ENCODE data around the gene NR3C2. TPM values are rescaled to one million over a fixed set of nuclear protein-coding genes. Genes with fewer than 3 reads are reported as not detected.
A peak's percentile ranks its signal among the peaks of the same experiment; 100 is the strongest.

Gene NR3C2
- 10 to 100 TPM in 1 of 4 donors, 1 to 10 TPM in 3; 6.0 to 10.5 (median 9.2) TPM for polyA plus RNA-seq
- long read RNA-seq, donor 1 = 0 reads
- long read RNA-seq, donor 2 = 0 reads
- long read RNA-seq, donor 3 = 0 reads
- long read RNA-seq, donor 4 = 0 reads
- long read RNA-seq, donor 5 = 0 reads
- long read RNA-seq, donor 6 = 0 reads
- long read RNA-seq, donor 7, full-length matches to known transcripts = 2 of 2 reads
- long read RNA-seq, donor 7, partial matches to known transcripts = 0 of 2 reads
- long read RNA-seq, donor 7, other reads (novel, unspliced or antisense) = 0 of 2 reads
- long read RNA-seq, donor 8 = 0 reads
- long read RNA-seq, donor 9 = 0 reads
- long read RNA-seq, donor 10, full-length matches to known transcripts = 1 of 1 reads
- long read RNA-seq, donor 10, partial matches to known transcripts = 0 of 1 reads
- long read RNA-seq, donor 10, other reads (novel, unspliced or antisense) = 0 of 1 reads

GRCh38 chr4:148441986-148442831 is at the start of gene NR3C2:
Gene NR3C2, minus strand, starts transcription at chr4:148442414.
- Histone ChIP-seq H3K27ac (ENCODE audit: low read depth in 1 of 3, low read length in 2 of 3) (peak within 1 kb of the TSS; percentile 70 to 97 (median 95)), H3K4me3 (ENCODE audit: low read depth in 1 of 3, low read length in 3 of 3) (peak within 1 kb of the TSS; percentile 83 to 94 (median 85)), H3K36me3 (ENCODE audit: control insufficient read depth in 3 of 3, insufficient read depth in 2 of 3, low read depth in 1 of 3, low read length in 3 of 3) (no peaks in the 10 kb centered on the region), H3K9me3 (ENCODE audit: control insufficient read depth in 2 of 2, insufficient read depth in 1 of 2, low read depth in 1 of 2, low read length in 1 of 2) (no peaks in the 10 kb centered on the region), H3K4me1 (ENCODE audit: control insufficient read depth in 3 of 3, insufficient read depth in 2 of 3, low read depth in 1 of 3, low read length in 2 of 3) (peaks cover 0 to 16% (median 0%) of the 10 kb centered on the region in 3 donors), H3K27me3 (ENCODE audit: control insufficient read depth in 3 of 3, insufficient read depth in 3 of 3, low read length in 3 of 3) (peaks cover 0 to 44% (median 0%) of the 10 kb centered on the region in 3 donors)
- 0% methylated on average over 59 to 65 of the region's 65 CpGs for WGBS, 3 donors
- FAIRE-seq = no peak
- peak; percentile 99 to 100 for DNase-seq

DNA sequence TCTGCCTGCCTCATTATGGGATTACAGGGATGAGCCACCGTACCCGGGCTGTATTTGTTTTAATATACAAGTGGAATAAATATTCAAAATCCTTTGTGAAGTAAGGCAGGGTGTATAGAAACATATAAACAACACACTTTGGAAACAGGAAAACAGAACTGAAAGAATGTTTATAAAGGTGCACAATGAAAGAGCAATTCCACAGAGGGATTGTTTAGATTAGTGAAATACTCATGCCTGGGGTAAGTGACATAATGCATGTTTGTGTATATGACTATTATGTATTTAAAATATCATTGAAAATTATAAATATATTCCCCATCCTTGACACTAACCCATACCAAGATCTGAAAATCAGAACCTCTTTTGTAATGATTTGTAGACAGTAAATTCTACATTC is 45.0 kb upstream of the NR3C2 start:
- FAIRE-seq = no peak
- no peak for DNase-seq
- H3K36me3 ChIP-seq (ENCODE audit: control insufficient read depth in 3 of 3, insufficient read depth in 2 of 3, low read depth in 1 of 3, low read length in 3 of 3) = no peaks in the 10 kb centered on the region
- no peaks in the 10 kb centered on the region for H3K27me3 ChIP-seq (ENCODE audit: control insufficient read depth in 3 of 3, insufficient read depth in 3 of 3, low read length in 3 of 3)
- H3K4me1 ChIP-seq (ENCODE audit: control insufficient read depth in 3 of 3, insufficient read depth in 2 of 3, low read depth in 1 of 3, low read length in 2 of 3) = no peaks in the 10 kb centered on the region
- H3K4me3 ChIP-seq (ENCODE audit: low read depth in 1 of 3, low read length in 3 of 3) = no peak overlapping the region
- H3K27ac ChIP-seq (ENCODE audit: low read depth in 1 of 3, low read length in 2 of 3) = no peak overlapping the region
- peaks cover 3% of the 10 kb centered on the region in 2 donors for H3K9me3 ChIP-seq (ENCODE audit: control insufficient read depth in 2 of 2, insufficient read depth in 1 of 2, low read depth in 1 of 2, low read length in 1 of 2)
- 41 to 69% (median 44%) methylated on average over 2 of the region's 2 CpGs for WGBS, 3 donors

DNA sequence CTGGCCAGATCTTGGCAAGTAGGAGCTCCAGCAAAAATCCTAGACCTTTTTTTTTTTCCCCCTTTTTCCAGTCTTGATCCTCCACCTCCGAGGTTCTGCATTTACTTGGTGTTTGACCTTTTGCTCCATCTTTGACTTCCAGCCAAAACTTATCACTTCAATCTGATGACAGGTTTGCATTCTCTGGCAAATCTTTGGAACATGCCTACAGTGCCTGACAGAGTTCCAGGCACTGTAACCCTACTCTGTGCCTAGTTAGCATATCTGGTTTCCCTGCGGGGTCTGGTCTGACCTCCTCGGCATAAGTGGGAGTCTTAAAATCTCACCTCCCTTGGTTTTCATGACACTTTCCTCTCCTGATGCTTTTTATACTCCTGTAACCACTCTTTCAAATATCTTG is 39.4 kb upstream of the NR3C2 start:
- H3K9me3 ChIP-seq (ENCODE audit: control insufficient read depth in 2 of 2, insufficient read depth in 1 of 2, low read depth in 1 of 2, low read length in 1 of 2) = peaks cover 3% of the 10 kb centered on the region in 2 donors

DNA sequence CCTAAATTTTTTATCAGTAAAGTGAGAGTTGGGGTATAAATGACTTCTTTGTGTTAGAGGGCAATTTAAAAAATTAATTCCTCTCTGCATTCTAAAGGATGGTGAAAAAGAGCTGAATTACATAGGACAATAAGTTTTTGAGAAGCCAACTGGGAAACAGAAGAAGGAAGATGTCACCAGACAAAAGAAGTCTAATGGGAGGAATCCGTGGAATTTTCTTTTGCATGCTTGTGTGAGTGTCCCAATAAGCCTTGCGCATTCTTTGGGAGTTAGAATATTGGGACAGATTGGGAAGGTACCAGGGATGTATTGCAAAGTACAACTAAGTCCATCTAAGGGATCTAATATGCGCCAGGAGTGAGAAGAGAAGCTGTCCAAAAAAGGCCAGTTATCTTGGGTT is 35.1 kb upstream of the NR3C2 start:
- FAIRE-seq (no peak), DNase-seq (no peak)
- Histone ChIP-seq H3K4me1 (ENCODE audit: control insufficient read depth in 3 of 3, insufficient read depth in 2 of 3, low read depth in 1 of 3, low read length in 2 of 3) (no peaks in the 10 kb centered on the region), H3K36me3 (ENCODE audit: control insufficient read depth in 3 of 3, insufficient read depth in 2 of 3, low read depth in 1 of 3, low read length in 3 of 3) (no peaks in the 10 kb centered on the region), H3K4me3 (ENCODE audit: low read depth in 1 of 3, low read length in 3 of 3) (no peak overlapping the region), H3K27me3 (ENCODE audit: control insufficient read depth in 3 of 3, insufficient read depth in 3 of 3, low read length in 3 of 3) (no peaks in the 10 kb centered on the region), H3K27ac (ENCODE audit: low read depth in 1 of 3, low read length in 2 of 3) (no peak overlapping the region), H3K9me3 (ENCODE audit: control insufficient read depth in 2 of 2, insufficient read depth in 1 of 2, low read depth in 1 of 2, low read length in 1 of 2) (no peaks in the 10 kb centered on the region)
- 35 to 46% (median 40%) methylated on average over 3 of the region's 3 CpGs for WGBS, 3 donors

More for the DNA sequence above, 39.4 kb upstream of the NR3C2 start:
- whole genome bisulfite sequencing, 3 donors = 53 to 68% (median 64%) methylated on average over 3 of the region's 3 CpGs
- Histone ChIP-seq H3K4me3 (ENCODE audit: low read depth in 1 of 3, low read length in 3 of 3) (no peak overlapping the region), H3K27me3 (ENCODE audit: control insufficient read depth in 3 of 3, insufficient read depth in 3 of 3, low read length in 3 of 3) (no peaks in the 10 kb centered on the region), H3K4me1 (ENCODE audit: control insufficient read depth in 3 of 3, insufficient read depth in 2 of 3, low read depth in 1 of 3, low read length in 2 of 3) (no peaks in the 10 kb centered on the region), H3K27ac (ENCODE audit: low read depth in 1 of 3, low read length in 2 of 3) (no peak overlapping the region), H3K36me3 (ENCODE audit: control insufficient read depth in 3 of 3, insufficient read depth in 2 of 3, low read depth in 1 of 3, low read length in 3 of 3) (no peaks in the 10 kb centered on the region)
- no peak for DNase-seq
- FAIRE-seq = no peak

- Histone ChIP-seq H3K36me3 (ENCODE audit: control insufficient read depth in 3 of 3, insufficient read depth in 2 of 3, low read depth in 1 of 3, low read length in 3 of 3) (no peaks in the 10 kb centered on the region), H3K27ac (ENCODE audit: low read depth in 1 of 3, low read length in 2 of 3) (no peak overlapping the region), H3K4me1 (ENCODE audit: control insufficient read depth in 3 of 3, insufficient read depth in 2 of 3, low read depth in 1 of 3, low read length in 2 of 3) (no peaks in the 10 kb centered on the region), H3K4me3 (ENCODE audit: low read depth in 1 of 3, low read length in 3 of 3) (no peak overlapping the region), H3K27me3 (ENCODE audit: control insufficient read depth in 3 of 3, insufficient read depth in 3 of 3, low read length in 3 of 3) (no peaks in the 10 kb centered on the region), H3K9me3 (ENCODE audit: control insufficient read depth in 2 of 2, insufficient read depth in 1 of 2, low read depth in 1 of 2, low read length in 1 of 2) (no peaks in the 10 kb centered on the region)
- 10 to 46% (median 29%) methylated on average over 2 of the region's 2 CpGs for WGBS, 3 donors
- no peak for FAIRE-seq
- peak in 1 of 2 donors; percentile 38 for DNase-seq
Measured at GRCh38 chr4:148469938-148470337, 27.7 kb upstream of the NR3C2 start.

DNA sequence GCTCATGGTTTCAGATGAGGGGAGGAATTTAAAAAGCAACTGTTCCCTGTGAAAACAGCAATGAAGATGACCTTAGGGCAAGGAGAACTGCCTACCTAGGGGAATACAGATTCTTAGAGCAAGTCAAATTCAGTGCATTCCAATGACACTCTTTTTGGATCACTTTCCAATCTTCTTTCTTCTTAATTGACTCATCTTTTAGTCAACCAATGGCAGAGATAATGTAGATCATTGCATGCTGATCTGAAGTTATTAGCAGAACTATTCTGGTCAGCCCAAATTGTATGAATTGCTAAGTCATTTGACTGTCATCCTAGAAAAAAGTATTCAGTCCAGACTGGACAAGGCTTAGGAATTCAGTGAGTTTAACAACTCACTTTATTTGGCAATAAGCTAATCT is 12.6 kb upstream of the NR3C2 start:
- no peak overlapping the region for H3K4me3 ChIP-seq (ENCODE audit: low read depth in 1 of 3, low read length in 3 of 3)
- H3K4me1 ChIP-seq (ENCODE audit: control insufficient read depth in 3 of 3, insufficient read depth in 2 of 3, low read depth in 1 of 3, low read length in 2 of 3) = no peaks in the 10 kb centered on the region
- no peaks in the 10 kb centered on the region for H3K9me3 ChIP-seq (ENCODE audit: control insufficient read depth in 2 of 2, insufficient read depth in 1 of 2, low read depth in 1 of 2, low read length in 1 of 2)
- H3K27me3 ChIP-seq (ENCODE audit: control insufficient read depth in 3 of 3, insufficient read depth in 3 of 3, low read length in 3 of 3) = peaks cover 0 to 11% (median 0%) of the 10 kb centered on the region in 3 donors
- no peak for FAIRE-seq
- H3K36me3 ChIP-seq (ENCODE audit: control insufficient read depth in 3 of 3, insufficient read depth in 2 of 3, low read depth in 1 of 3, low read length in 3 of 3) = no peaks in the 10 kb centered on the region
- no peak for DNase-seq
- no peak overlapping the region for H3K27ac ChIP-seq (ENCODE audit: low read depth in 1 of 3, low read length in 2 of 3)

- FAIRE-seq = no peak
- WGBS, 3 donors = 79 to 82% (median 80%) methylated on average over 4 of the region's 4 CpGs
- H3K4me1 ChIP-seq (ENCODE audit: control insufficient read depth in 3 of 3, insufficient read depth in 2 of 3, low read depth in 1 of 3, low read length in 2 of 3) = no peaks in the 10 kb centered on the region
Measured at GRCh38 chr4:148453833-148454232, 11.6 kb upstream of the NR3C2 start.

DNA sequence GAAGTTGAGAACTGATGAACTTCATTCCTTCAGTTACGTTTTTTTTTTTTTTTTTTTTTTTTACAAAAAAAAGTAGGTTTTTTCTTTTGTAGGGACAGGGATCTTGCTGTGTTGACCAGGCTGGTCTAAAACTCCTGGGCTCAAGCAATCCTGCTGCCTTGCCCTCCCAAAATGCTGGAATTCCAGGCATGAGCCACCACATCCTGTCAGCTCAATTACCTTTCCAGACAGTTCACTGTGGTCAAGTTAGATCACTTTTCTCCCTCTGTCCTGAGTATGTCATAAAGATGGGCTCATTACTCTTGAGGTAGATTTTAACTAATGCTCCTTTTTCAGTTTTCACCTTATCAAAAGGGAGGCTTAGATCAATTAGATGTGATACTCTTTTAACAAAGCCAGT is 10.8 kb upstream of the NR3C2 start:
- 75 to 84% (median 82%) methylated on average over 1 of the region's 1 CpG for WGBS, 3 donors

More at GRCh38 chr4:148453833-148454232, 11.6 kb upstream of the NR3C2 start:
- Histone ChIP-seq H3K27ac (ENCODE audit: low read depth in 1 of 3, low read length in 2 of 3) (no peak overlapping the region), H3K4me3 (ENCODE audit: low read depth in 1 of 3, low read length in 3 of 3) (no peak overlapping the region), H3K9me3 (ENCODE audit: control insufficient read depth in 2 of 2, insufficient read depth in 1 of 2, low read depth in 1 of 2, low read length in 1 of 2) (no peaks in the 10 kb centered on the region), H3K27me3 (ENCODE audit: control insufficient read depth in 3 of 3, insufficient read depth in 3 of 3, low read length in 3 of 3) (peaks cover 0 to 15% (median 0%) of the 10 kb centered on the region in 3 donors), H3K36me3 (ENCODE audit: control insufficient read depth in 3 of 3, insufficient read depth in 2 of 3, low read depth in 1 of 3, low read length in 3 of 3) (no peaks in the 10 kb centered on the region)
- no peak for DNase-seq

More for the DNA sequence above, 10.8 kb upstream of the NR3C2 start:
- H3K36me3 ChIP-seq (ENCODE audit: control insufficient read depth in 3 of 3, insufficient read depth in 2 of 3, low read depth in 1 of 3, low read length in 3 of 3) = no peaks in the 10 kb centered on the region
- FAIRE-seq (no peak), DNase-seq (no peak)
- H3K4me3 ChIP-seq (ENCODE audit: low read depth in 1 of 3, low read length in 3 of 3) = no peak overlapping the region
- no peak overlapping the region for H3K27ac ChIP-seq (ENCODE audit: low read depth in 1 of 3, low read length in 2 of 3)
- H3K27me3 ChIP-seq (ENCODE audit: control insufficient read depth in 3 of 3, insufficient read depth in 3 of 3, low read length in 3 of 3) = peaks cover 0 to 16% (median 0%) of the 10 kb centered on the region in 3 donors
- no peaks in the 10 kb centered on the region for H3K9me3 ChIP-seq (ENCODE audit: control insufficient read depth in 2 of 2, insufficient read depth in 1 of 2, low read depth in 1 of 2, low read length in 1 of 2)
- no peaks in the 10 kb centered on the region for H3K4me1 ChIP-seq (ENCODE audit: control insufficient read depth in 3 of 3, insufficient read depth in 2 of 3, low read depth in 1 of 3, low read length in 2 of 3)
